Measurements from ENCODE around the gene LIF. TPM values are rescaled to one million over a fixed set of nuclear protein-coding genes. Genes with fewer than 3 reads are reported as not detected.

Gene LIF
- total and polyA plus RNA-seq, 2 of the 4 experiments (the other 2 are of a cell fraction): 130 to 214 TPM

DNA sequence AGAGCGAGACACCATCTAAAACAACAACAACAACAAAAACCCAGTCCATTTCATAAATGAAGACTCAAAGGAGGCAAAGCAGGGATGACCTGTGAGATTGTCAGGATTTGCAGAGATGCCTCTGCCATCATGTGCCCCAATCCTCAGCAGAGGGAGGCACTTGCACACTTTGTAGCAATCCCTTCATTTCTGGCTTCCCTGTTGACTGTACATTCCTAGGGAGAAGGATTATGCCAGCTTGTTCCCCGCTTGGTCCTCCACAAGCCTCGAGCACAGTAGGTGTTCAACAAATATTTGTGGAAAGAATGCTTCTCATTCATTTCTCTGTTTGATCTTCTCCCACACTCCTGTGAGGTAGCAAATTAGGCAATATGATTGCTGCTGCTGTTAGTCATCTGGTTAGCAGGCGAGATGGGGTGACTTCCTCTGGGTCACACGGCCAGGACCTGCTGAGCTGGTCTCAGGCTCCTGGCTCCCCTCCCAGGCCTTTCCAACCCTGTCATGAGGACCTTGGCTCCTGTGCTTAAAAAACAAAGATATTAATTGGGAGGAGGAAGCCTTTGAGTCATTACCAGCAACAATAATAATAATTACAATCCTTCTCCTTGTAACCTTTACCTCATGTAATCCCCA is 34.1 kb downstream of the LIF start:
- Histone ChIP-seq H2BK5ac (ENCODE audit: low read depth, low read length, poor library complexity, severe bottlenecking) (peak overlapping the region; percentile 94), H3K4me1 (ENCODE audit: control insufficient read depth, insufficient read depth, low read length) (peaks cover 30% of the 10 kb centered on the region), H3K9me3 (ENCODE audit: control insufficient read depth, insufficient read depth, low read length) (no peaks in the 10 kb centered on the region), H2BK15ac (ENCODE audit: low read depth, low read length) (peak overlapping the region; percentile 27), H3K23ac (ENCODE audit: low read depth, low read length) (peak overlapping the region; percentile 90), H4K91ac (ENCODE audit: insufficient read depth, low read depth, low read length) (peak overlapping the region; percentile 86), H2AK5ac (ENCODE audit: low read depth, low read length) (peak overlapping the region; percentile 92), H2AFZ (replicated peaks; ENCODE audit: low read length, poor library complexity) (peak overlapping the region; percentile 72), H3K27ac (ENCODE audit: insufficient read depth, low read length) (peak overlapping the region; percentile 47), H3K18ac (ENCODE audit: low read depth, low read length) (peak overlapping the region; percentile 82), H4K8ac (ENCODE audit: low read depth in 2 of 2, low read length in 2 of 2) (peak overlapping the region; percentile 3 to 86), H3K27me3 (ENCODE audit: control insufficient read depth, insufficient read depth, low read length) (no peaks in the 10 kb centered on the region), H4K20me1 (ENCODE audit: insufficient read depth, low read length) (no peaks in the 10 kb centered on the region), H3K4me2 (ENCODE audit: low read depth, low read length) (0 out of 2 replicates have a peak overlapping the region, but pooled peaks have one; percentile 7), H2AK9ac (replicated peaks; ENCODE audit: low read depth, low read length, poor library complexity) (peak overlapping the region; percentile 56), H2BK20ac (ENCODE audit: low read depth, low read length) (peak overlapping the region; percentile 92), H3K79me1 (ENCODE audit: low read depth in 1 of 2, low read length in 2 of 2) (0 out of 4 replicates have a peak, but pooled peaks cover 0 to 15% of the 10 kb centered on the region in 2 experiments), H3K9me1 (ENCODE audit: insufficient read depth, low read length) (peaks cover 31% of the 10 kb centered on the region), H3K4me3 (ENCODE audit: insufficient read depth, low read depth, low read length) (no peak overlapping the region), H3K56ac (ENCODE audit: extremely low read depth, insufficient read depth, low read length) (peak overlapping the region; percentile 34; the same call in 1 of the 2 replicates), H3K9ac (ENCODE audit: low read depth, low read length) (0 out of 2 replicates have a peak overlapping the region, but pooled peaks have one; percentile 7), H3K14ac (replicated peaks; ENCODE audit: low read depth, low read length) (peak overlapping the region; percentile 74; the same call in 1 of the 2 replicates), H4K5ac (ENCODE audit: low read depth, low read length) (peak overlapping the region; percentile 71), H3K4ac (ENCODE audit: low read depth, low read length) (peak overlapping the region; percentile 63), H3K36me3 (ENCODE audit: control insufficient read depth, insufficient read depth, low read length) (no peaks in the 10 kb centered on the region), H2BK120ac (ENCODE audit: low read depth, low read length) (peak overlapping the region; percentile 80)
- ATAC-seq (ENCODE audit: low read depth): peak; percentile 62
- WGBS, 2 experiments (ENCODE audit: extremely low coverage in 2 of 2, insufficient read length in 1 of 2): no CpG with 5 or more reads among the region's 5 CpGs
- intact Hi-C loops (cut with micrococcal nuclease): loop anchor here (2.0 kb wide), 1 partner anchor 26 kb away; no protein-coding TSS in a partner anchor
- ChIA-PET CTCF (interaction anchor here (0.5 to 0.9 kb wide), 2 partner anchors 8 to 116 kb away, joined by 3 to 4 read pairs; no protein-coding TSS in a partner anchor), POLR2A (ENCODE audit: unreplicated experiment) (interaction anchor here (0.6 to 1.2 kb wide), 4 partner anchors 16 to 38 kb away, joined by 3 to 4 read pairs (median 4); partner anchors contain the start of gene LIF)
- in situ Hi-C loops (cut with MboI; ENCODE audit: low sequenced_read_pairs): no loop called here
- dilution Hi-C loops (cut with HindIII; ENCODE audit: low sequenced_read_pairs, unreplicated experiment): no loop called here
- no TSS peak for BruUV-seq (replicated peaks)
- peak; percentile 95 for DNase-seq
- TF ChIP-seq FOS (IDR thresholded peaks at IDR 0.05; ENCODE audit: low read depth, low read length) (peak; percentile 86), MXI1 (IDR thresholded peaks at IDR 0.05; ENCODE audit: borderline replicate concordance, low read depth, low read length) (no peak), RCOR1 (IDR thresholded peaks at IDR 0.05; ENCODE audit: insufficient replicate concordance, low read length) (peak; percentile 34), RFX5 (IDR thresholded peaks at IDR 0.05; ENCODE audit: low read depth, low read length) (no peak), USF2 (IDR thresholded peaks at IDR 0.05; ENCODE audit: low read depth, low read length) (0 out of 2 replicates have a peak, but pooled peaks have one; percentile 25), POLR2A (IDR thresholded peaks at IDR 0.05; ENCODE audit: low read depth, low read length) (no peak), RAD21 (IDR thresholded peaks at IDR 0.05; ENCODE audit: low read length) (0 out of 2 replicates have a peak, but pooled peaks have one; percentile 34), BHLHE40 (IDR thresholded peaks at IDR 0.05; ENCODE audit: low read depth, low read length) (peak; percentile 60), MAFK (IDR thresholded peaks at IDR 0.05; ENCODE audit: low read depth, low read length) (no peak; the same call in 1 of the 2 replicates), MAZ (IDR thresholded peaks at IDR 0.05; ENCODE audit: borderline replicate concordance, low read depth, low read length) (0 out of 2 replicates have a peak, but pooled peaks have one; percentile 17), NFE2L2 (IDR thresholded peaks at IDR 0.05; ENCODE audit: low read depth, low read length) (peak; percentile 30; the same call in 1 of the 2 replicates), CEBPB (IDR thresholded peaks at IDR 0.05; ENCODE audit: low read depth, low read length) (peak; percentile 98)
- TF ChIP-seq, protein P1, sequence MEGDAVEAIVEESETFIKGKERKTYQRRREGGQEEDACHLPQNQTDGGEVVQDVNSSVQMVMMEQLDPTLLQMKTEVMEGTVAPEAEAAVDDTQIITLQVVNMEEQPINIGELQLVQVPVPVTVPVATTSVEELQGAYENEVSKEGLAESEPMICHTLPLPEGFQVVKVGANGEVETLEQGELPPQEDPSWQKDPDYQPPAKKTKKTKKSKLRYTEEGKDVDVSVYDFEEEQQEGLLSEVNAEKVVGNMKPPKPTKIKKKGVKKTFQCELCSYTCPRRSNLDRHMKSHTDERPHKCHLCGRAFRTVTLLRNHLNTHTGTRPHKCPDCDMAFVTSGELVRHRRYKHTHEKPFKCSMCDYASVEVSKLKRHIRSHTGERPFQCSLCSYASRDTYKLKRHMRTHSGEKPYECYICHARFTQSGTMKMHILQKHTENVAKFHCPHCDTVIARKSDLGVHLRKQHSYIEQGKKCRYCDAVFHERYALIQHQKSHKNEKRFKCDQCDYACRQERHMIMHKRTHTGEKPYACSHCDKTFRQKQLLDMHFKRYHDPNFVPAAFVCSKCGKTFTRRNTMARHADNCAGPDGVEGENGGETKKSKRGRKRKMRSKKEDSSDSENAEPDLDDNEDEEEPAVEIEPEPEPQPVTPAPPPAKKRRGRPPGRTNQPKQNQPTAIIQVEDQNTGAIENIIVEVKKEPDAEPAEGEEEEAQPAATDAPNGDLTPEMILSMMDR (conservative IDR thresholded peaks at IDR 0.05; ENCODE audit: low read depth, low read length): peak; percentile 32
- TF ChIP-seq, protein P2, sequence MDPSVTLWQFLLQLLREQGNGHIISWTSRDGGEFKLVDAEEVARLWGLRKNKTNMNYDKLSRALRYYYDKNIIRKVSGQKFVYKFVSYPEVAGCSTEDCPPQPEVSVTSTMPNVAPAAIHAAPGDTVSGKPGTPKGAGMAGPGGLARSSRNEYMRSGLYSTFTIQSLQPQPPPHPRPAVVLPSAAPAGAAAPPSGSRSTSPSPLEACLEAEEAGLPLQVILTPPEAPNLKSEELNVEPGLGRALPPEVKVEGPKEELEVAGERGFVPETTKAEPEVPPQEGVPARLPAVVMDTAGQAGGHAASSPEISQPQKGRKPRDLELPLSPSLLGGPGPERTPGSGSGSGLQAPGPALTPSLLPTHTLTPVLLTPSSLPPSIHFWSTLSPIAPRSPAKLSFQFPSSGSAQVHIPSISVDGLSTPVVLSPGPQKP (IDR thresholded peaks at IDR 0.05; ENCODE audit: borderline replicate concordance, low read depth, low read length): no peak
